HFFc6 (cell line): ENCODE results near the gene ITGAE. TPM values are rescaled to one million over a fixed set of nuclear protein-coding genes. Genes with fewer than 3 reads are reported as not detected.

Experiments
- DNase-seq: peaks from one replicate; pipeline ENCODE4 v3.0.0-alpha.2; 2018
- H3K27ac Mint-ChIP-seq: 2 replicates; pipeline ENCODE4 v1.8.0; 2020; ENCODE audit warnings: mild to moderate bottlenecking, mixed read lengths
- H3K27me3 Mint-ChIP-seq: 2 replicates; pipeline ENCODE4 v1.8.0; 2021; ENCODE audit warnings: mild to moderate bottlenecking, moderate library complexity, mixed read lengths; ENCODE audit not compliant: insufficient read depth
- H3K36me3 Mint-ChIP-seq: 2 replicates; pipeline ENCODE4 v1.8.0; 2021; ENCODE audit warnings: low read depth, mixed read lengths
- H3K4me1 Mint-ChIP-seq: 2 replicates; pipeline ENCODE4 v1.8.0; 2020; ENCODE audit warnings: low read depth, mixed read lengths
- H3K4me3 Mint-ChIP-seq: 2 replicates; pipeline ENCODE4 v1.8.0; 2020; ENCODE audit warnings: mild to moderate bottlenecking, moderate library complexity, mixed read lengths
- H3K9me3 Mint-ChIP-seq: 2 replicates; pipeline ENCODE4 v1.8.0; 2020; ENCODE audit warnings: mild to moderate bottlenecking, mixed read lengths
- CTCF ChIP-seq: fragments of 200-600 bp; sonication (generic); IDR thresholded peaks from 2 replicates; pipeline ENCODE4 v1.5.0; 2021; ENCODE audit warnings: antibody characterized with exemption, mild to moderate bottlenecking
- total RNA-seq, 6 experiments: library from RNA; stranded (reverse); fragmentation: NEBNext Ultra II Directional; extraction: Animal tissue kit (Norgen Biotek cat#: 25700); gene quantifications; 2 replicates in 1 of 6; 3 replicates in 5 of 6; pipeline ENCODE4 v1.2.3, GENCODE V29; 2021

The ITGAE gene
- total RNA-seq, 6 experiments from 2014 or later = 28.2 to 35.0 (median 30.8) TPM

- peaks cover 25% of the 10 kb centered on the region for H3K9me3 Mint-ChIP-seq
- peaks cover 8% of the 10 kb centered on the region for H3K27me3 Mint-ChIP-seq
- no peak for TF ChIP-seq CTCF
- H3K4me3 Mint-ChIP-seq = no peak overlapping the region
- no peak for DNase-seq
- no peak overlapping the region for H3K27ac Mint-ChIP-seq
- peaks cover 17% of the 10 kb centered on the region for H3K36me3 Mint-ChIP-seq
- H3K4me1 Mint-ChIP-seq = peaks cover 6% of the 10 kb centered on the region; the same call in 1 of the 2 replicates
These were observed 37.8 kb downstream of the ITGAE start for GRCh38 chr17:3762922-3763776.

GRCh38 chr17:3761918-3762380 is 39.0 kb downstream of the ITGAE start:
- Mint-ChIP-seq H3K4me3 (no peak overlapping the region), H3K4me1 (peaks cover 6% of the 10 kb centered on the region; the same call in 1 of the 2 replicates), H3K27ac (no peak overlapping the region), H3K27me3 (peaks cover 8% of the 10 kb centered on the region), H3K36me3 (peaks cover 12% of the 10 kb centered on the region), H3K9me3 (peaks cover 17% of the 10 kb centered on the region)
- TF ChIP-seq CTCF = no peak
- no peak for DNase-seq

- TF ChIP-seq CTCF = no peak
- H3K27me3 Mint-ChIP-seq = peaks cover 8% of the 10 kb centered on the region
- H3K27ac Mint-ChIP-seq = no peak overlapping the region
- H3K9me3 Mint-ChIP-seq = peaks cover 17% of the 10 kb centered on the region
- no peak overlapping the region for H3K4me3 Mint-ChIP-seq
- peaks cover 12% of the 10 kb centered on the region for H3K36me3 Mint-ChIP-seq
- peaks cover 6% of the 10 kb centered on the region; the same call in 1 of the 2 replicates for H3K4me1 Mint-ChIP-seq
- no peak for DNase-seq
These were observed 39.7 kb downstream of the ITGAE start for GRCh38 chr17:3761036-3761917.

GRCh38 chr17:3759597-3760216 is 41.3 kb downstream of the ITGAE start:
- Mint-ChIP-seq H3K27me3 (peaks cover 8% of the 10 kb centered on the region), H3K36me3 (peaks cover 12% of the 10 kb centered on the region), H3K4me1 (no peaks in the 10 kb centered on the region), H3K4me3 (no peak overlapping the region), H3K9me3 (peaks cover 17% of the 10 kb centered on the region), H3K27ac (no peak overlapping the region)
- no peak for TF ChIP-seq CTCF
- DNase-seq = no peak

- no peak overlapping the region for H3K27ac Mint-ChIP-seq
- DNase-seq = no peak
- no peak overlapping the region for H3K4me3 Mint-ChIP-seq
- peaks cover 7% of the 10 kb centered on the region for H3K36me3 Mint-ChIP-seq
- TF ChIP-seq CTCF = no peak
- peaks cover 12% of the 10 kb centered on the region for H3K9me3 Mint-ChIP-seq
- H3K27me3 Mint-ChIP-seq = peaks cover 16% of the 10 kb centered on the region
- H3K4me1 Mint-ChIP-seq = no peaks in the 10 kb centered on the region
These were observed 45.5 kb downstream of the ITGAE start for GRCh38 chr17:3755335-3756030.
